ENCODE data around the gene PRKAR1A. TPM values are rescaled to one million over a fixed set of nuclear protein-coding genes. Genes with fewer than 3 reads are reported as not detected.
"Not testable (repeated sequence)": the region's sequence is repeated elsewhere in the genome, so short reads cannot be mapped to it uniquely, and the experiment has no call there.

Gene PRKAR1A
- total and polyA plus RNA-seq, 2 experiments from 2014 or later: 301 to 473 TPM

DNA sequence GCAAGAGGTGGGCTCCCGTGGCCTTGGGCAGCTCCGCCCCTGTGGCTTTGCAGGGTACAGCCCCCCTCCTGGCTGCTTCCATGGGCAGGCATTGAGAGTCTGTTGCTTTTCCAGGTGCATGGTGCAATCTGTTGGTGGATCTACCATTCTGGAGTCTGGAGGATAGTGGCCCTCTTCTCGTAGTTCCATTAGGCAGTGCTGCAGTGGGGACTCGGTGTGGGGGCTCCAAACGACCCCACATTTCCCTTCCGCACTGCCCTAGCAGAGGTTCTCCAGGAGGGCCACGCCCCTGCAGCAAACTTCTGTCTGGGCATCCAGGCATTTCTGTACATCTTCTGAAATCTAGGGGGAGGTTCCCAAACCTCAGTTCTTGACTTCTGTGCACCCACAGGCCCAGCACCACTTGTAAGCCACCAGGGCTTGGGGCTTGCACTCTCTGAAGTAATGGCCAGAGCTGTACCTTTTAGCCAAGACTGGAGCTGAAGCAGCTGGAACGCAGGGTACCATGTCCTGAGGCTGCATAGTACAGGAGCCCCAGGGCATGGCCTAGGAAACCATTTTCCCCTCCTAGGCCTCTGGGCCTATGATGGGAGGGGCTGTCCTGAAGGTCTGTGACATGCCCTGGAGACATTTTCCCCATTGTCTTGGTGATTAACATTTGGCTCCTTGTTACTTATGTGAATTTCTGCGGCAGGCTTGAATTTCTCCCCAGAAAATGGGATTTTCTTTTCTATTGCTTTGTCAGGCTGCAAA, 6.0 kb downstream of the PRKAR1A start:
- H3K36me3 ChIP-seq: peaks cover 39% of the 10 kb centered on the region
- H3K9me3 ChIP-seq (ENCODE audit: low read depth): no peaks in the 10 kb centered on the region
- no peak for DNase-seq (ENCODE audit: low read depth in 1 of 2, low spot score in 1 of 2)
- no peaks in the 10 kb centered on the region for H3K27me3 ChIP-seq
- peaks cover 36% of the 10 kb centered on the region for H3K4me1 ChIP-seq (ENCODE audit: low read depth)
- no peak overlapping the region for H3K4me3 ChIP-seq
- no peak overlapping the region for H3K27ac ChIP-seq
- TF ChIP-seq, protein P1, sequence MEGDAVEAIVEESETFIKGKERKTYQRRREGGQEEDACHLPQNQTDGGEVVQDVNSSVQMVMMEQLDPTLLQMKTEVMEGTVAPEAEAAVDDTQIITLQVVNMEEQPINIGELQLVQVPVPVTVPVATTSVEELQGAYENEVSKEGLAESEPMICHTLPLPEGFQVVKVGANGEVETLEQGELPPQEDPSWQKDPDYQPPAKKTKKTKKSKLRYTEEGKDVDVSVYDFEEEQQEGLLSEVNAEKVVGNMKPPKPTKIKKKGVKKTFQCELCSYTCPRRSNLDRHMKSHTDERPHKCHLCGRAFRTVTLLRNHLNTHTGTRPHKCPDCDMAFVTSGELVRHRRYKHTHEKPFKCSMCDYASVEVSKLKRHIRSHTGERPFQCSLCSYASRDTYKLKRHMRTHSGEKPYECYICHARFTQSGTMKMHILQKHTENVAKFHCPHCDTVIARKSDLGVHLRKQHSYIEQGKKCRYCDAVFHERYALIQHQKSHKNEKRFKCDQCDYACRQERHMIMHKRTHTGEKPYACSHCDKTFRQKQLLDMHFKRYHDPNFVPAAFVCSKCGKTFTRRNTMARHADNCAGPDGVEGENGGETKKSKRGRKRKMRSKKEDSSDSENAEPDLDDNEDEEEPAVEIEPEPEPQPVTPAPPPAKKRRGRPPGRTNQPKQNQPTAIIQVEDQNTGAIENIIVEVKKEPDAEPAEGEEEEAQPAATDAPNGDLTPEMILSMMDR (IDR thresholded peaks at IDR 0.05; ENCODE audit: low read depth, low read length): no peak

DNA sequence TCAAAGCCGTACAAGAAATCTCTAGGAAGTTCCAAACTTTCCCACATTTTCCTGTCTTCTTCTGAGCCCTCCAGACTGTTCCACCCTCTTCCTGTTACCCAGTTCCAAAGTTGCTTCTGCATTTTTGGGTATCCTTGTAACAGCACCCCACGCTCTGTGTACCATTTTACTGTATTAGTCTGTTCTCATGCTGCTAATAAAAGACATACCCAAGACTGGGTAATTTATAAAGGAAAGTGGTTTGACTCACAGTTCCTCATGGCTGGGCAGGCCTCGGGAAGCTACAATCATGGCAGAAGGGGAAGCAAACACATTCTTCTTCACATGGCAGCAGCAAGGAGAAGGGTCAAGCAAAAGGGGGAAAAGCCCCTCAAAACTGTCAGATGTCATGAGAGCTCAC, 6.8 kb downstream of the PRKAR1A start:
- DNase-seq (ENCODE audit: low read depth in 1 of 2, low spot score in 1 of 2): not testable (repeated sequence)
- peaks cover 45% of the 10 kb centered on the region for H3K36me3 ChIP-seq

DNA sequence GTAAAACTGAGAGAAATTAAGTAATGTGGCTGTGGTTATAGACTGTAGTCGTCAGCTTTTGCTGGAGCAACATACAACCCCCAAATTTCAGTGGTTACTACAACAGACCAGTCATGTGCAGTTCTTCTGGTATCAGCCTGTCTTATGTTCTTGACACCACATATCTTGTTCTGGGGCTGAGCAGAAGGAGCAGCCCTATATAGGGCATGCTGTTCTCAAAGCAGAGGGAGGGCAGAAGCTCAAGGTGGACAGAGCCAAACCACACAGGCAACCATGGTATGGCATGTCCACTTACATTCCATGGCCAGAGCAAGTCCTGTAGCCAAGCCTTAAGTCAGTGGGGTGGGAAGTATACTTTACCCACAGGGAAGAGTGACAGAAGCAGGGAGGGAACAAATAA, 7.7 kb downstream of the PRKAR1A start:
- H3K4me1 ChIP-seq (ENCODE audit: low read depth): peaks cover 33% of the 10 kb centered on the region
- H3K36me3 ChIP-seq: peaks cover 53% of the 10 kb centered on the region
- no peaks in the 10 kb centered on the region for H3K9me3 ChIP-seq (ENCODE audit: low read depth)
- peak; percentile 23 to 59 for DNase-seq (ENCODE audit: low read depth in 1 of 2, low spot score in 1 of 2)
- H3K4me3 ChIP-seq: no peak overlapping the region
- peak overlapping the region; percentile 15 for H3K27ac ChIP-seq
- no peaks in the 10 kb centered on the region for H3K27me3 ChIP-seq
- TF ChIP-seq, protein P1 (IDR thresholded peaks at IDR 0.05; ENCODE audit: low read depth, low read length): no peak

More for the DNA sequence above, 6.8 kb downstream of the PRKAR1A start:
- not testable (repeated sequence) for H3K9me3 ChIP-seq (ENCODE audit: low read depth); H3K4me3 ChIP-seq; H3K27ac ChIP-seq; H3K27me3 ChIP-seq
- H3K4me1 ChIP-seq (ENCODE audit: low read depth): peaks cover 39% of the 10 kb centered on the region

DNA sequence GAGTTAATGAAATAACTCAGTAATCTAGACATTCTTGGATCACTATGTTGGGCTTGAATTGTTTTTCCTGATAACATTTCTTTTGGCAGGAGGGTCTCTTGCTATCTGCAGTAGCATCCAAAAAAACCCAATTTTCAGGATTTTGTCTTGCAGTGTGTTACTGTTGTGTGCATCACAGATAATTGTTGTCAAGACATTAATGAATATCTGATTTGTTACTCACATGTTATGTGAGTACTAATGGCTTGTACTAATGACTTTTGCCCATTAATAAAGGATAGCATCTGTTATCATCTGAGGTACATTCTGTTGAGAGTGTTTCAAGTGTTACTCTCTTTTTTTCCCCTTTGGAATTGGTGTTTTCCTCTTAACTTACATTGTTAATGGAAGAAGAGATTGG, 10.0 kb downstream of the PRKAR1A start:
- no peak for DNase-seq (ENCODE audit: low read depth in 1 of 2, low spot score in 1 of 2)
- TF ChIP-seq, protein P1 (IDR thresholded peaks at IDR 0.05; ENCODE audit: low read depth, low read length): no peak
- H3K36me3 ChIP-seq: peaks cover 56% of the 10 kb centered on the region

DNA sequence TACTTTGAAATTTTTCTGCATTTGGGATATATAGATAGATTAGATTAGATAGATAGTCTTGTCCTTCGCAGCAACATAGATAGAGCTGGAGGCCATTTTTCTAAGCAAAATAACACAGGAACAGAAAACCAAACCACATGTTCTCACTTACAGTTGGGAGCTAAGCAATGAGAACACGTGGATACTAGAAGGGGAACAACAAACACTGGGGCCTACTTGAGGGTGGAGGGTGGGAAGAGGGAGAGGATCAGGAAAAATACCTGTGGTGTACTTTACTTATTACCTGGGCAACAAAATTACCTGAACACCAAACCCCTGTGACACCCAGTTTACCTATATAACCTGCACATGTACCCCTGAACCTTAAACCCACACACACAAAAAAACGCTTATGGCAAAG, 14.3 kb downstream of the PRKAR1A start:
- Histone ChIP-seq H3K4me3 (no peak overlapping the region), H3K27me3 (no peaks in the 10 kb centered on the region), H3K27ac (no peak overlapping the region), H3K36me3 (peaks cover 95% of the 10 kb centered on the region), H3K4me1 (ENCODE audit: low read depth) (peaks cover 20% of the 10 kb centered on the region), H3K9me3 (ENCODE audit: low read depth) (no peaks in the 10 kb centered on the region)
- TF ChIP-seq, protein P1 (IDR thresholded peaks at IDR 0.05; ENCODE audit: low read depth, low read length): no peak
- no peak for DNase-seq (ENCODE audit: low read depth in 1 of 2, low spot score in 1 of 2)

More for the DNA sequence above, 10.0 kb downstream of the PRKAR1A start:
- H3K9me3 ChIP-seq (ENCODE audit: low read depth): no peaks in the 10 kb centered on the region
- no peak overlapping the region for H3K4me3 ChIP-seq
- peaks cover 25% of the 10 kb centered on the region for H3K4me1 ChIP-seq (ENCODE audit: low read depth)
- H3K27ac ChIP-seq: peak overlapping the region; percentile 75
- no peaks in the 10 kb centered on the region for H3K27me3 ChIP-seq

DNA sequence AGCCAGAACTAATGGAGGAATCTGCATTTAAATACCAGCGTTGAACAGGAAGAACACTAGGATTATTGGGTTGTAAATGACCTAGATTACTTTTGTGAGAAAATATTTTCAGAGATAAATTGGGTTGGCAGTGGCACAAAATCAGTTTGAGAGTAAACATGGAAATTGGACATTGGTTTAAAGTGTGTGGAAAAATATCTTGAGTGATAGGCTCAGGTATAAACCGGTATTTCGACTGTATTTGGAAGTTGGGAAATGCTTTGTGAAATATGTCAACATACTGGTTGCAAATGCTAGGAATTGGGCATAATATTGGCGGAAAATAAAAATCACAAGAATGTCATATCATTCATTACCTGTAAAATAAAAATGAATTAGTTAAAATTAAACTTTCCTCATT, 15.1 kb downstream of the PRKAR1A start:
- H3K9me3 ChIP-seq (ENCODE audit: low read depth): no peaks in the 10 kb centered on the region
- H3K4me3 ChIP-seq: no peak overlapping the region
- no peaks in the 10 kb centered on the region for H3K27me3 ChIP-seq
- TF ChIP-seq, protein P1 (IDR thresholded peaks at IDR 0.05; ENCODE audit: low read depth, low read length): no peak
- peaks cover 13% of the 10 kb centered on the region for H3K4me1 ChIP-seq (ENCODE audit: low read depth)
- DNase-seq (ENCODE audit: low read depth in 1 of 2, low spot score in 1 of 2): no peak
- H3K36me3 ChIP-seq: peaks cover 89% of the 10 kb centered on the region
- no peak overlapping the region for H3K27ac ChIP-seq

All from cardiac muscle cell (in vitro differentiated cells and primary cell).